Smooth muscle cell (in vitro differentiated cells): ENCODE results near the gene C12orf75. TPM values are rescaled to one million over a fixed set of nuclear protein-coding genes. Genes with fewer than 3 reads are reported as not detected.

Source experiments
- DNase-seq: peaks from one replicate; lab custom pipeline; 2025; ENCODE audit not compliant: unreplicated experiment; lab: John Stamatoyannopoulos, UW
- H2AFZ ChIP-seq: fragments of 200-600 bp; sonication (generic); 2 replicates; pipeline ENCODE4 v1.6.0; 2016; ENCODE audit warnings: antibody characterized with exemption, low read depth, mild to moderate bottlenecking
- H3F3A ChIP-seq: fragments of 200-600 bp; sonication (generic); 2 replicates; pipeline ENCODE4 v1.6.0; 2017; ENCODE audit warnings: antibody characterized with exemption, low read depth
- H3K27ac ChIP-seq: fragments of 200-600 bp; sonication (generic); 2 replicates; pipeline ENCODE4 v1.5.1; 2016; ENCODE audit warnings: low read depth, mild to moderate bottlenecking
- H3K27me3 ChIP-seq: fragments of 200-600 bp; sonication (generic); 2 replicates; pipeline ENCODE4 v1.6.1; 2016; ENCODE audit warnings: low read depth, mild to moderate bottlenecking
- H3K36me3 ChIP-seq: fragments of 200-600 bp; sonication (generic); 2 replicates; pipeline ENCODE4 v1.5.1; 2016; ENCODE audit warnings: low read depth
- H3K4me1 ChIP-seq: fragments of 200-600 bp; sonication (generic); 2 replicates; pipeline ENCODE4 v1.5.1; 2016; ENCODE audit warnings: low read depth
- H3K4me2 ChIP-seq: fragments of 200-600 bp; sonication (generic); 2 replicates; pipeline ENCODE4 v1.6.0; 2016; ENCODE audit warnings: mild to moderate bottlenecking
- H3K4me3 ChIP-seq: fragments of 200-600 bp; sonication (generic); 2 replicates; pipeline ENCODE4 v1.5.1; 2016; ENCODE audit warnings: mild to moderate bottlenecking
- H3K79me2 ChIP-seq: fragments of 200-600 bp; sonication (generic); 2 replicates; pipeline ENCODE4 v1.6.0; 2016; ENCODE audit warnings: low read depth, mild to moderate bottlenecking
- H3K9ac ChIP-seq: fragments of 200-600 bp; sonication (generic); 2 replicates; pipeline ENCODE4 v1.6.0; 2016; ENCODE audit warnings: low read depth
- H3K9me3 ChIP-seq: fragments of 200-600 bp; sonication (generic); replicated peaks from 2 replicates; pipeline ENCODE4 v1.5.1; 2016; ENCODE audit warnings: low read depth
- H4K20me1 ChIP-seq: fragments of 200-600 bp; sonication (generic); 2 replicates; pipeline ENCODE4 v1.6.0; 2016; ENCODE audit warnings: low read depth
- CTCF ChIP-seq: fragments of 200-600 bp; sonication (generic); IDR thresholded peaks from 2 replicates; pipeline ENCODE4 v1.5.1; 2017; ENCODE audit warnings: borderline replicate concordance, mild to moderate bottlenecking, antibody characterized with exemption; ENCODE audit not compliant: insufficient read depth, poor library complexity, severe bottlenecking
- WGBS: methylation state at CpG from one replicate; pipeline ENCODE4 v1.1.7; 2016; ENCODE audit warnings: low lambda C conversion rate; 5-methylcytosine and 5-hydroxymethylcytosine counted together
- polyA plus RNA-seq: library from polyadenylated mRNA; unstranded; fragments of >200 nt; fragmentation: Nextera tagmentation; extraction: Ambion mirVana; gene quantifications from 2 replicates; pipeline ENCODE4 v1.2.1, GENCODE V29; 2016
- total RNA-seq: library from RNA; depleted of rRNA; stranded (reverse); fragments of >200 nt; gene quantifications from 2 replicates; pipeline ENCODE4 v1.2.3, GENCODE V29; 2014

The C12orf75 gene
- total and polyA plus RNA-seq, 2 experiments from 2014 or later, result 201 to 309 TPM

- Histone ChIP-seq H2AFZ (no peak overlapping the region), H3K9me3 (no peaks in the 10 kb centered on the region), H3K4me3 (no peak overlapping the region), H3K4me2 (no peak overlapping the region), H3K79me2 (no peaks in the 10 kb centered on the region), H3K36me3 (no peaks in the 10 kb centered on the region), H3K4me1 (no peaks in the 10 kb centered on the region), H3K27me3 (no peaks in the 10 kb centered on the region), H3K9ac (no peak overlapping the region), H4K20me1 (no peaks in the 10 kb centered on the region), H3F3A (no peaks in the 10 kb centered on the region), H3K27ac (no peak overlapping the region)
- no peak for TF ChIP-seq CTCF
- 89% methylated on average over 4 of the region's 4 CpGs for WGBS
- no peak for DNase-seq
Observed at GRCh38 chr12:105294886-105295479, 35.5 kb upstream of the C12orf75 start.

GRCh38 chr12:105296116-105297089 lies 34.1 kb upstream of the C12orf75 start:
- Histone ChIP-seq H3K27me3 (no peaks in the 10 kb centered on the region), H4K20me1 (no peaks in the 10 kb centered on the region), H2AFZ (no peak overlapping the region), H3K27ac (no peak overlapping the region), H3K4me2 (no peak overlapping the region), H3K36me3 (no peaks in the 10 kb centered on the region), H3K9ac (no peak overlapping the region), H3F3A (no peaks in the 10 kb centered on the region), H3K9me3 (no peaks in the 10 kb centered on the region), H3K4me3 (no peak overlapping the region), H3K4me1 (no peaks in the 10 kb centered on the region), H3K79me2 (no peaks in the 10 kb centered on the region)
- no peak for TF ChIP-seq CTCF
- WGBS, result 83% methylated on average over 8 of the region's 8 CpGs
- DNase-seq, result no peak

- no peaks in the 10 kb centered on the region for H3K9me3 ChIP-seq
- H3K27ac ChIP-seq, result no peak overlapping the region
- no peak for DNase-seq
- H4K20me1 ChIP-seq, result no peaks in the 10 kb centered on the region
- no peaks in the 10 kb centered on the region for H3K79me2 ChIP-seq
- no peaks in the 10 kb centered on the region for H3K27me3 ChIP-seq
- no peak overlapping the region for H2AFZ ChIP-seq
- no peak overlapping the region for H3K4me3 ChIP-seq
- H3F3A ChIP-seq, result no peaks in the 10 kb centered on the region
- H3K4me1 ChIP-seq, result no peaks in the 10 kb centered on the region
- whole genome bisulfite sequencing, result 94% methylated on average over 6 of the region's 6 CpGs
- no peak overlapping the region for H3K4me2 ChIP-seq
- H3K36me3 ChIP-seq, result no peaks in the 10 kb centered on the region
- no peak for TF ChIP-seq CTCF
- H3K9ac ChIP-seq, result no peak overlapping the region
Observed at GRCh38 chr12:105300883-105301282, 29.6 kb upstream of the C12orf75 start.
